ENCODE results near the gene PPP1R15B.
A peak's percentile ranks its signal among the peaks of the same experiment; 100 is the strongest.

The PPP1R15B gene

GRCh38 chr1:204411451-204412204 is at the start of gene PPP1R15B:
Gene PPP1R15B, minus strand, starts transcription at chr1:204411817. Its CDS starts 406 bp downstream, at chr1:204411411.
- DNase-seq (ENCODE audit: low read depth in 2 of 2) = peak; percentile 92 to 96

DNA sequence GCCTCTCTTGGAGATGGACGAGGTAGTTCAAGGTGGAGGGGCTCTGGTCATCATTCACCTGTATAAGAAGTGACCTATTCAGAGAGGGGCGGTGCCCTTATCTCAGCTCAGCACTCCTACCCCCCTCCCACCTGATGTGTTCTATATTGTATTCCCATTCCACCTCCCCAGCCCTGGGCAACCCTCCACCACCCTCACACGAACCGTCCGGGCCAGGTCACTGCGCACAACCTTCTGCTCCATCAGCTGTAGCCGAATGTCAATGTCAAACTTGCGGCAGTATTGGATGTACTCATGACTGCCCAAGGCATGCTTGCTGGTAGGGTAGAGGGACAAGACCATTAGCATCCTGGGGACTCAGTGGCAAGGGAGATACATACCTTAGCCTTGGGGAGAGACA is 48.7 kb upstream of the PPP1R15B start:
- DNase-seq (ENCODE audit: low read depth in 2 of 2) = no peak

DNA sequence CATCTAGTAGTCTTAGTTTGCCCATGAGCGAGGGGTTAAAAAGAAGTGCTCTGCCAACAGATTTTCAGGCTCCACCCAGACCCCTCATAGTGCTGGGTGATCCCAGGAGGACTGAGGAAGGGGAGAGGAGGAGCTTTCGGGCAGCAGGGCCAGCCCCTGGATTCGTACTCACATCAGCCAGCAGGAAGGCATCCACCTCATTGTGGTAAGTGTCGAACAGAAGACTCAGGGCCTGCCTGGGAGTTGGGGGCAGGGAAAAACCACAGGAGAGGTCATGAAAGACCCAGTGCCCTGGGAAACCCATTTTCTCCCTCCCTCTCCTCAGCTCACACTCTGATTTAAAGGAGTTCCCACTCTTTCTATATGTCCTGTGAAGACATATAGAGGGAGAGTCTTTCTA is 48.1 kb upstream of the PPP1R15B start:
- no peak for DNase-seq (ENCODE audit: low read depth in 2 of 2)

DNA sequence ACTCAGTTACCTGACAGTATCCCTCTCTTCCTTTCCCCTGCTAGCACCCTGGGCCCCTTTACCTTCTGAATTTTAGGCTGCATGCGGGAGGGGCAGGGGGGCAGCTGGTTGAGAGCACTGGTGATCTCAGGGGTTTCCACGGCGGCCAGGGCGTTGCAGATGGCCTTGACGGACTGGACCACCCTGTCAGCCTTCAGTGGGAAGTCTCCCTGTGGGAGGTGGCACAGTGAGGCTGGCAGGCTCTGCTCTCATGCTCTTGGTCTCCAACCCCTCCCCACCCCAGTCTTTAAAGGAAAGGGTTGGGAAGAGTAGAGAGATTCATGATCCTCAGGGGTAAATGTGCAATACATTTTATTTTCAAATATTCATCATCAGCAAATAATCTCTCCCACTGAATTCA is 46.0 kb upstream of the PPP1R15B start:
- DNase-seq (ENCODE audit: low read depth in 2 of 2) = no peak

DNA sequence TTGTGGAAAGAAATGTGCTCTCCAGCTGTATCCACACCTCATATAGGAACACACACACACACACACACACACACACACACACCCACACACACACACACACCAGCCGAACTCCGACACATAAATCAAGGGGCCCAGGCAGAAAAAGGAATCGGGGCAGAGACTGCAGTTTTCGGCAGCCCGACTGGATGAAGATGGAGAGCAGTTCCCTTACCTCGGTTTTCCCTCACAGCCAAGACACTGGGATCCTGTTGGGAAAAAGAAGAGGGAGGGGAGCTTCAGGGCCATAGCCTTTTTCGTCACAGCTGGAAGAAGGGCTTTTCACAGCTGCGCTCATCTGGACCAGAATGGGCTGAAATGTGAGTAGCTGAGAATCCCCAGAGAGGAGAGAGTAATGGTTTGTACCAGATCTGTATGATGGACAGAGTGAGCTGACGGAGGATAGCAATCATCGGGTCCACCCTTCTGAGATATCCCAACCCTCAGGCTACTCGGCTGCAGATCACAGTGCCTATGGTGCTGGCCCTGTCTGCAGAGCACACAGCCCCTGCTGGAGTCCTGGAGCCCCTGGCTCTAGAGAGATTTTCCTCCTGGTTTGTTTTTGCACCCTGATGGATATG is 45.3 kb upstream of the PPP1R15B start:
- no peak for DNase-seq (ENCODE audit: low read depth in 2 of 2)

GRCh38 chr1:204455831-204456145 is 44.2 kb upstream of the PPP1R15B start:
- DNase-seq (ENCODE audit: low read depth in 2 of 2) = no peak

GRCh38 chr1:204455063-204455830 is 43.6 kb upstream of the PPP1R15B start:
- DNase-seq (ENCODE audit: low read depth in 2 of 2) = no peak

- DNase-seq (ENCODE audit: low read depth in 2 of 2) = no peak
Measured at GRCh38 chr1:204454476-204454875, 42.9 kb upstream of the PPP1R15B start.

DNA sequence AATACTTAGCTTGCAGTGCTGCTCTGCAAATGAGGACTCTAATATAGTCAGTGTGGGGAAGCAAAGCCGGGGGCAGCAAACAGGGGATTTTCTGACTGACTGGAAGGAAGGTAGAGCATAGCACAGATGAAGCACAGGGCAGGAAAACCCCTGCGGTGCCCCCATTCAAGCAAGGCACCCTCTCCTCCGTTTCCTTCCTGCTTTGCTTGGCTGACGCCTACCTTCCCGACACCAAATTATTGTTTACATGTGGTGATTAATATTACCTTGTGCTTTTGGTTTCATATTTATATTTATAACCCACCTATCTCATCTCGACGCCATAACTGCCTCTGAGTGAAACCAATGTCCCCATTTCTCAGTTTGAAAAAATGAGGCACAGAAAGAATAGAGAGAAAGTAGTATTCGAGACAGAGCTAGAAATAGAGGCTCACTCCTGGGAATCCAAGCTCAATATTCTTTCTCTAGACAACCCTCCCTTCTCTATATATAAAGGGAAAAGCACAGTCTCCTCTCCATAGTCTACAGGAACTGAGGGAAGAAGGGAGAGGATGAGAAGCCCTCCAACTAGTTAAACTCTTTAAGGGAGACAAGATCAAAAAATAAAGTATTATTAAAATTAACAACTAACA is 41.6 kb upstream of the PPP1R15B start:
- DNase-seq (ENCODE audit: low read depth in 2 of 2) = peak; percentile 31 to 59

GRCh38 chr1:204451352-204452124 is 39.9 kb upstream of the PPP1R15B start:
- DNase-seq (ENCODE audit: low read depth in 2 of 2) = no peak

GRCh38 chr1:204450461-204451257 is 39.0 kb upstream of the PPP1R15B start:
- DNase-seq (ENCODE audit: low read depth in 2 of 2) = no peak

GRCh38 chr1:204449678-204450280 is 38.2 kb upstream of the PPP1R15B start:
- no peak for DNase-seq (ENCODE audit: low read depth in 2 of 2)

- no peak for DNase-seq (ENCODE audit: low read depth in 2 of 2)
Measured at GRCh38 chr1:204448991-204449677, 37.5 kb upstream of the PPP1R15B start.

DNA sequence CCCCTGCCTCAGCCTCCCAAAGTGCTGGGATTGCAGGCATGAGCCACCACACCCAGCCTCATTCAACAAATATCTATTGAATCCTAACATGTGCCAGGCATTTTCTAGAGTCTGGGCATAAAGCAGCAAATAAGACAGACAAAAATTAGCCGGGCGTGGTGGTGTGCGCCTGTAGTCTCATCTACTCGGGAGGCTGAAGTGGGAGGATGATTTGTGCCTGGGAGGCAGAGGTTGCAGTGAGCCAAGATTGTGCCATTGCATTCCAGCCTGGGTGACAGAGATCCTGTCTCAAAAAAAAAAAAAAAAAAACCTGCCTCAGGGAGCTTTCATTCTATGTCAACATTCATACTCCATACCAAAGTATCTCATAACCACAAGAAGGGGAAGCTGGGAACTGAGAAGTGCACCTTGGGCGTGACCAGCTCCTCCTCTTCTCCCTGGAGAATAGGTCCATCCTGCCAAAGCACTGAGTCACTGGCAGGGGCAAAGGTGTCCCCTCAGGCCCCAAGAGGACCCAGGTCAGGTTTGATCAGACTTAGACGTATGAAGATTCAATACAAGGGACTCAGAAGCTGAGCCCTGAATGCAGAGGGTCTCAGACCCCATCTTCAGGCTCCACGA is 36.8 kb upstream of the PPP1R15B start:
- no peak for DNase-seq (ENCODE audit: low read depth in 2 of 2)

DNA sequence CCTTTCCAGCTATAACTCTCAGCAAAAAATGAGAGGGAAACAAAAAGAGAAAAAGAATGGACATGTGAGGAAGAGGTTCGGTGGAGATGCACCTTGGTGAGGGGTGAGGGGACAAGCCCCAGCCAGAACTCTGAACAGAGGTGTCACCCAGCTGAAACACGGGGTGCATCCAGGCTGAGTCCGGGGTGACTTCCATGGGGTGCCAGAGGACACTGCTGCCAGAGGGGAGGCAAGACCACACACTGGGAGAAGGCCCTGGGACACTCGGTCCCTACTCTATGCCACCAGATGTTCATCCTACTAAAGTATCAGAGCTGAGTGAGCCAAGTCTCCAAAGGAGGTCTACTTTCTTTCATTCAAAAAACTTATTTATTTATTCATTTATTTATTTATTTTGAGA is 36.1 kb upstream of the PPP1R15B start:
- DNase-seq (ENCODE audit: low read depth in 2 of 2) = no peak

DNA sequence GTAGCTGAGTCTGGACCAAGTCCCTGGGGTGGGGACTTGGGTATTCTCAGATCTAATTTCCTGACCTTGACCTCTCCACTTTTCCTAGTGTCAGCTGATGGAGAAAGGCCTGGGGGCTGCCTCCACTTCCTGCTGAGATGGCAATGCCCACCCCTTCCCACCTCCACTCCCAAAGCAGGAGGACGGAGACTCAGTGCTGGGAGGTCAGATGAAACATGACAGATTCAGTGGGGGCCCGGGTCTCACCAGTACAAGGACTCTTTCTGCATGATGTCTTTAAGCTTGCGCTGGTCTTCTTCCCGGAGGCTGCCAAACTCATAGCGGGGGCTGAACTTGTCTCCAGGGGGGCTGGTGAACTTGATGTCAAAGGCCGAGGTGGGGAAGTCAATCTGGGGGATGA is 35.6 kb upstream of the PPP1R15B start:
- no peak for DNase-seq (ENCODE audit: low read depth in 2 of 2)

DNA sequence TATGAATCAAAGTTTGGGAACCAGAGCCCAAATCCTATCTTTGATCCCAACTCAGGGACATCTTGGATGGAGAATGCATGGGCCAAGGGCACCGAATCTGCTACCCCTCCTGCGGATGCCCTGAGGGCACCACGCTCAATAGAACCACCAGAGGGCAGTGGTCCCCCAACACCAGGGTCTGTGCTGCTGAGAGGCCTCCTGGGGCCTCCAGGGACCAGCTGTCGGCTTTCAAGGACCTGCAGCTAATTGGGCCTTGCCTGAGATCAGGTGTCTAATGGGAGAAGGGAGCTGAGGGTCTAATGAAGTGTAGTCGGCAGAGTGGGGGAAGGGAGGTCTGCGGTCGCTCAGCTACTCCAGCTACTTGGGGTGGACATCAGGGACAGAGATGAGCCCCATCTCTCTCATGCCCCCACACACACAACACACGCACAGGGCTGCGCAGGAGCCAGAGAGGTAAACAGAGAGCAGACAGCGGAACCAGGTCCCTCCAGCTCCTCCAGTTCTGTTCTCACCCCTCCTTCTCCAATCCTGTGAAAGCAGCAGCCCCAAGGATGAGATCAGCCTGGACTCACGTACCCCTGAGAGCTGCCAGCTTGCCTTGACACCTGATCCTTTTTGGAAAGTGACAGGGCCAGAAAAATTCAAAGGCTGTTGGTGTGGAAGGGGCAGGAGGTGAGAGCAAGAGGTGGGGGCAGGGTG is 34.9 kb upstream of the PPP1R15B start:
- DNase-seq (ENCODE audit: low read depth in 2 of 2) = peak; percentile 62 to 65

- DNase-seq (ENCODE audit: low read depth in 2 of 2) = peak; percentile 35 to 48
Measured at GRCh38 chr1:204445860-204446412, 34.3 kb upstream of the PPP1R15B start.
